ENCODE measurements around the gene HHLA2.
"Not testable (repeated sequence)": the region's sequence is repeated elsewhere in the genome, so short reads cannot be mapped to it uniquely, and the experiment has no call there.

Gene HHLA2

DNA sequence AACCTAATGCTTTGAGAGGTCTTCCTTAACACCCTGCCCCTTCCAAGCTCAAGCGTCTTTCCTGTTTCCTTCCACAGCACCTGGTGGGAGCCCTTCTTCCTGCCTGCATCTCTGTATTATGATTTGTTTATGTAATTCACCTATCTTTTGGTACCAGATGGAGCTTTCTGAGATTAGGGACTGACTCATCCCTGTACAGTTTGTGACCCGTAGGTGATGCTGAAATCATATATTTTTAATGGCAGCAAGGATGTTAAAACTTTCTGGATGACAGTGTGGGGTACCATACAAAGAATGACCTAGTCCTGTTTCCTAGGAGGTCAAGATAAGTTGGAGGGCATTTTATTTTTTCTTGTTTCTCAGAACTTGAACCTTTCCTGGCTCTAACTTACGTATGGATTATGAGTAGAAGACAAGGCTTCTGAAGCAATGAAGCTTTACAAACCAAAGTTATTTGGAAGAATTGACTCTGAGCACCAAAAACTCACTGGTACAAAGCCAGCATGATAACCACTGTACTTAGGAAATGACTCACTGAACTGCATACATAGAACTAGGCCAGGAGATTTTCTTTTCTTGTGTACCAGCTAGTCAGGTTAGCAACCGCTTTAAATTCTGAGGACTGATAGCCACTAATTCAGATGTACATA, 46.6 kb downstream of the HHLA2 start:
- DNase-seq (ENCODE audit: low read depth) = no peak

DNA sequence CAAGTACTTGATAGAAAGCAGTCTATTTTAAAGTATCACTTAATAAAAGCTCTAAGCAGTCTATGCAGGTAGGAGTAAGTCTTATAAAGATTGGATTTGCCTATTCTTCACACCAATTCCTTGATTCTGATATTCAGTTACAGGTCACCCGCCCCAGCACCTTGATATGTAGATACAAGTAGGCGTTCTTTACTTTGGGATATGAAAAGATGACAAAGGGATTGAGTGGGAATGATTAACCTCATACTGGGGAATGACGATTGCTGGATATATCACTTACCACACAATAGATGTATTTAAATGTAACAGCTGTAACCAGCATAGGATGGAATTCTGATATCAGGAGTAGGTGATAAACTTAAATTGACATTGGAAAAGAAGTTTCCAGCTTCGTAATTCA, 47.1 kb downstream of the HHLA2 start:
- no peak for DNase-seq (ENCODE audit: low read depth)

DNA sequence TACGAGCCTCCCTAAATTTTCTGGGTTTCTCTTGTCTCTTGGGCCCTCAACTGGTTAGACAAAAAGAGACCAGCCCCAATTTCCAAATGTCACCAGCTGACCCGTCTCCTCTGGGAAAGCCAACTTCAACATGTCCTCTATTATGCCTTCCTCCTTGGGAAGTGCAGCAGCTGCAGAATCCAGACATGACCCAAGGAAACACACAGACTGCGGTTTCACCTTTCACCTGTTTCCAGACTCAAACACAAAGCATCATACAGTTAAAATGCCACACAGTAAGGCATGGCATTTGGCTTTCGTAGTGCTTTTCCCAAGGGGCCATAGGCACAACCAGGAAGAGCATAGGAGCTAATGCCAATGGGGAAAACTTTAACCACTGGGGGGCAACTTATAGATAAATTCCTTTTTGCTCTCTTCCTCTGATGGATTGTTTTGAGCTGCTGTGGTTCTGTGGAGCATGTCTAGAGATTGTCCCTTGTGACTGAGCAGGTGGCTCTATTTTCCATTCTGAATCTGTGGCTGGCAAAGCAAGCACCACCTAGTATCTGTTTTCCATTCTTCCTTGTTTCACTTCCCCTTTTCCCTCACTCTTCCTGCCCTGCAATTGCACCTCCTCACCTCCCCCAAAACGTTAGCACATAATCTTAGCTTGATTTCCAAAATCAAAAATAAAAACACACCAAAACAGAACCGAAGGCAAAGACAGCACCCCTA, 49.3 kb downstream of the HHLA2 start:
- DNase-seq (ENCODE audit: low read depth) = no peak

DNA sequence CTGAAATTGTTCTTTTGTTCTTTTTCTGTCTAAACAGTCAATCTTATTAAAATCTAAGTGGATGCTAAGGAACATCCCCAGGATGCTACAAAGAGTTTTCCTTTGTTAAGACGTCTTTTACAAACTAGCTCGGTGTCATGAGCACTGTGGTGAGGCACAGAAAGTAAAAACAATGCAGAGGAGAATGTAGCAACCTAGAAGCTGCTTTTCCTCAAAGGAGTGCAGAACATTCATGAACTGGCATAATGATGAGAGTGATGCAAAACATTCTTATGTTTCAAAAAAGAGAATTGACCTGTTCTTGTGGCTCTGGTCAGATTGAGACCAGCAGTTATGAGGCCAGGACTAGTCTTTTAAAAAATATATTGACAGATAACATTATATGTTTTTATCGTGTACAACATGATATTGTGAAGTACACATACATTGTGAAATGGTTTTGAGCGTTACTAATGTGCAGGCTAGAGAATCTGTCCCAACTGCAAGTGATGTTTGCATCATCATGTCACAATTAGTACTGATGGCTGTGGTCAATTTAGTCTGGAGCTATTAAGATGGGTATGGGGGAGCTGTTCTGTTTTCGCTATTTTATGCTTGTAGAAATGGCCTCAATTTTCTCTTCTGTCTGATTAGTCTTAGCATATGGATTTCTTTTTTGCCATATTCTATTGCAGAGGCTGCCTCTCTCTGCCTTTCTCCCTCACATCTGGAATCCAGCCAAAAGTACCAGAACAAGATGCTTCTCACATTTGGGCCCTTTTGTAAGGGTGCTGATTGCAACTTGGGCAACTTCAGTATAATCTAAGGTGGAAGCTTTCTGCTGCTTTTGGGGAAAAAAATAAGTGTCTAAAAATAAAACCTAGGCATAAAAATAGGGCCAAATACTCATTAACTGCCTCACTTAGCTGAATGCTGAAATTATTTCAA, 50.2 kb downstream of the HHLA2 start:
- DNase-seq (ENCODE audit: low read depth) = no peak

DNA sequence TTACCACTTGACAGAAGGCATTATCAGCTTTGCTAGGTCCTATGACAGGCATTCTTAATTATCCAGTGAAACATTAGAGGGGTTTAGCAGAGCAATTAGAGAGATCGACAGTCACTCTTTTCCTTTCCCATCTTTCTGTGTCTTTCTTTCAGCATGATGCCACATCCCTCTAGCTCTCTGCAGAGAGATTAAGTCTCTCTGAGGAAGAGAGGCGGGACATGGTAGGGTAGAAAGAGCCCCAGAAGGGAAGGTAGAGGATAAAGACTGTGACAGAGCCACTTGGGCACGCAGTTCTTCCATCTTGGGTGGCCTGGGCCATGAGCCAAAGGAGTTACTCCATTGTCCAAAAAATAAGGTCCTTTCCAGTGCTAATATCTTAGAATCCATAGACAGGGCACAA, 55.8 kb downstream of the HHLA2 start:
- DNase-seq (ENCODE audit: low read depth) = no peak

DNA sequence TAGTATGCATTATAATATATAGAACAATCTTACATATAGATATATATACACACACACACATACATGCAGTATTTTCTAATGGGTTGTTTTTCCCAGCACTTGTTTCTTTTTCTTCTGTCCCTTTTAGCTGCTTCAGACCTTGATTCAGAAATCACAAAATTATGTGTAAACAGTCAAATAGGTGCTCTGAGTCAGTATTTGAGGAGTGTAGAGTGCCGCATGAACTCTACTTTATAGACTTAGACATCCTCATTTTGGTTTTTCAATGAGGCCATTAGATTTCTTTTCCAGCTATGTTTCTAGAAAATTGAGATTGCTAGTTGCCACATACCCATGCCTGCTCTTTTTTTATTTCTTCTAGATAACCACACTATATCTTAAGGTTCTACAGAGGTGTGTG, 58.2 kb downstream of the HHLA2 start:
- DNase-seq (ENCODE audit: low read depth) = no peak

DNA sequence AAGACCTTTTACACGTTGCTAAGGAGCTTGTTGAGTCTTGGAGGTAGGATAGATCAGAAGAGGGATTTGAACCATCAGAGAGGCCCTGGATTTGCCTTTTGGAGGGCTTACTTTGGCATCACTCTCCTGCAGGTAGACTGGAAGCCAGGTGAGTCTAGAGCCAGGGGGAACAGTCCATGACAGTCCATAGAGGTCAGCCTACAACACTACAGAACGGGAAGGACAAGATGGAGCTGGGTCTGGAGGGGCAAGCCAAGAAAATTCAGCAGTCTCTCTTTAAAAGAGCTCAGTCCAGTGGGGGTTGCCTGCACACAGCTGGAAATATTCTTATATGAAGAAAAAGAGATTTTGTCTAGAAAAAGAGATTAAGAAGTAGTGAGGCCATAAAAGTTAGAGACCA, 60.7 kb downstream of the HHLA2 start:
- DNase-seq (ENCODE audit: low read depth) = no peak

DNA sequence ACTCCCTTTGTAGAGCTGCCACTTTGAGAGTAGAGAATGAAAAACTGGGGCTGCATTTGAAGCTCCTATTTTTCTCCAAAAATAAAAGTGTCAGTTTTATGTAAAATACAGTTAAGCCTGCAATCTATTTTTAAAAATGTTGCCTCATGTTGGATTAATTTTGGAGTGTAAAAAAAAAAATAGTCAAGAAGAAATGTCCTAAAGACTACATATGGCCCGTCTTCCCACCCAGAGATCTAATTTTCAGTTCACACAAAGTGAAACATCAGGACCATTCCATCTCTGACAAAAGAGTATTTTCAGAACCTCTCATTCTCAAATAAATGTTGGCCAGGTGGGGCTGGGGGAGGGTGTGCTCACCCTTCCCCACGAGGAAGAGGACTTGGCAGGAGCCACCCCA, 62.7 kb downstream of the HHLA2 start:
- DNase-seq (ENCODE audit: low read depth) = no peak

DNA sequence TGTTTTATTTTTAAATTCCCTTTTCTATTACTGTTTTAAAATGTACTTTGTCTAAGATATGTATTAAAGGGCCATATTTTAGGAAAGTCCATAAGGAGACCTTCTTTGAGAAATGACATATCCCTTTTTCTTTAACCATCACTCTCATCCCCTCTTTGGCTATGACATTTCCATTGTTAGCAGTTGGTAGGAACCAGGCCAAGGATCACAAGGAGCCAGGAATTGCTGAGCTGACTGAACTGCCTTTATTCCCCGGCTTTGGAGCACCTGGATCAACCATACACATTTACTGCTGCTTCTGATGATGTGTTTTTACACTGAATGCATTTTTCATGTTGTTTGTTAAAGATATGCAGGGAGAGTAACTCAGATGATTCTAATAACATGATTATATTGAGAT, 79.7 kb downstream of the HHLA2 start:
- no peak for DNase-seq (ENCODE audit: low read depth)

DNA sequence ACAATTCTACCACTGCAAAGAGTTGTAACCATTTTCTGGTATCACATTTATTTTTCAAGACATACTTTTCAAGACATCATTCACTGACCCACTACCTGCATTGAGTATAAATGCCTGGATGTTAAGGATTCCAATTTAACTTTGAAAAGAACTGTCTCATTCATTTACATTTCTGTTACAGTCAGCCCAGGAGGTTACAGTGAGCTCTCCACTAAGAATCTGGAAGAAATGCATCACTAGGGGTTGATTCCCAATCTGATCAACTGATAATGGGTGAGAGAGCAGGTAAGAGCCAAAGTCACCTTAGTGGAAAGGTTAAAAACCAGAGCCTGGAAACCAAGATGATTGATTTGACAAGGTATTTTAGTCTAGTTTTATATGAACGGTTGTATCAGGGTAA, 81.0 kb downstream of the HHLA2 start:
- no peak for DNase-seq (ENCODE audit: low read depth)

DNA sequence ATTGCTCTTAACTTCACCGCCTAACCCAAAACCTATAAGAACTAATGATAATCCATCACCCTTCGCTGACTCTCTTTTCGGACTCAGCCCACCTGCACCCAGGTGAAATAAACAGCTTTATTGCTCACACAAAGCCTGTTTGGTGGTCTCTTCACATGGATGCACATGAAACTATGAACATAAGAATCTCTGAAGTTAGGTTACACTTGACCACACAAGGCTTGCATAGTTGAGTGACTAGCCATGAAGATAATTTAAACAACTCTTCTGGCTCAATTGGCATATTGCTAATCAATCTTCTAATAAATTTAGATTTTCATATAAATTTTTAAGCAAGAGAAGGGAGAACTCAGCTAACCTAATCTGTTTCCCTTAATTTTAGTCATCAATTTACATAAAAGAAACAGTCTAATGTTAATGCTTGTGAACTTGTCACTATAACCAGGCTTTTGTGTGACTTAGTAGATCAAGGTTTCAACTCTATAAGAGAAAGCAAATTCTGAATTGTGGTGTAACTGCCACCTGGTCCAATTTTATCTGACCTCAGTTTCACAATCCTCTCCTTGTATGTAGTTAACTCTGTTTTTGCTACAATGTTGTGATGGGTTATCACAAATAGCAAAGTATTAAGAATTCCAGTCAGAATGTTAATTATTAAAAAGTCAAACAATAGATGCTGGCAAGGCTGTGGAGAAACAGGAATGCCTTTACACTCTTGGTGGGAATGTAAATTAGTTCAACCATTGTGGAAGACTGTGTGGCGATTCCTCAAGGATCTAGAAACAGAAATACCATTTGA, 82.0 kb downstream of the HHLA2 start:
- DNase-seq (ENCODE audit: low read depth) = no peak

DNA sequence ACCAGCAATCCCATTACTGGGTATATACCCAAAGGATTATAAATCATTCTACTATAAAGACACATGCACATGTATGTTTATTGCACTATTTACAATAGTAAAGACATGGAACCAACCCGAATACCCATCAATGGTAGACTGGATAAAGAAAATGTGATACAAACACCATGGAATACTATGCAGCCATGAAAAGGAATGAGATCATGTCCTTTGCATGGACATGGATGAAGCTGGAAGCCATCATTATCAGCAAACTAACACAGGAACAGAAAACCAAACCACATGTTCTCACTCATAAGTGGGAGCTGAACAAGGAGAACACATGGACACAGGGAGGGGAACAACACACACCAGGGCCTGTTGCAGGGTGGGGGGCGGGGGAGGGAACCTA, 82.6 kb downstream of the HHLA2 start:
- not testable (repeated sequence) for DNase-seq (ENCODE audit: low read depth)

DNA sequence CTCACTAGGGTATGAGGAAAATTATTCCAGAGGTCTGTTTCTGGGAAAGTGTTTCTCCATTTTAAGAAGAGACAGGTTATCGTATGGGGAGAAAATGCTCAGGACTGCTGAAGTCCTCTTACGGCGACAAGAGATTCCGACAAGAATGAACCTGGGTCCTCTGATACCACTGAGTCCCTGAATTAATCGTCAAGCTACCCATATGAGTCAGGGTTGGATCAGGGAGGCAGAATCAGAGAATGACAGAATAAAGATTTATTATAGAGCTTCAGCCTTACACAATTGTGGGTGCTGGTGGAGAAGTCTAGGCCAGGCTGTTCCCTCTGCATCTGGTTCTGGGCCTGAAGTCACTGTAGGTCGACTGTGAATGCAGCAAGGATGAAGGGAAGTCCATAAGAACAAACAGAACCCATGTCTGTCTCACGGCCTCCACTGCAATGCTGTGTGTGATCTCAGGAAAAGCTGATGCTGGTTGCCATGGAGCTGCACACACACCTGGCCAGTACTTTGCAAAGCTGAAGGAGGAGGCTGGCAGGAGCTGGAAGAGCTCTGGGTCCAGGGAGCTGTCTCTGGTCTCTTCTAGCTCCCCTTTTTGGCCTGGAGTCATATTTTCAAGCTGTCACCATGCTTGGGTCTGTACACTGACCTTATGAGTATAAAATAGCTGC, 83.9 kb downstream of the HHLA2 start:
- DNase-seq (ENCODE audit: low read depth) = no peak

DNA sequence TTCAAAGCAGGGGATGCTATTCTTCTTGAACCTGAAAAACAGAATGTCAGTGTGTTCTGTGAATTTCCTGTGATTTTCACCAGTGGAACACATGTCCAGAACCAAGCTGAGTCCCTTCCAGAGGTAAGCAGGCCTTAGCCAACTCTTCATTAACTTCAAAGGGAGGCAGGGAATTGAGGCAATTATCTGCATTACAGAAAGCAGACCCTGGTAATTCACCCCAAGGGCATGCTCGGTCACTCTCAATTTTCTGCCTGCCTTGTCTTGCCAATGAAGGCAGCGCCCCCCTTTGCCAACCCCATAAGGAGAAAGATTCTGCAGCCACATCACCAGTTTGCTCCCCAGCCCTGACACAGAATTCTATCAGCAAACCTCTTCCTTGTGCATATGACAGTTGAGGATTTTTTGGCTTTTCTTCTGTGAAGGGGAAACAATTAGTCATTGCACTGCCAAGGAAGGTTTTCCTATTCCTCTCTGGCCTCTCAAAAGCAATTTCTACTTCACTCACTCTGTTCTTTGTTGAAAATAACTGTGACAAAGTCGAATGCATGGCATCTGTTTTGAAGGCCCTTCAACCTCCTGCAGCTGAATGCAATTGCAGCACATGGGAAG, 85.3 kb downstream of the HHLA2 start:
- no peak for DNase-seq (ENCODE audit: low read depth)

DNA sequence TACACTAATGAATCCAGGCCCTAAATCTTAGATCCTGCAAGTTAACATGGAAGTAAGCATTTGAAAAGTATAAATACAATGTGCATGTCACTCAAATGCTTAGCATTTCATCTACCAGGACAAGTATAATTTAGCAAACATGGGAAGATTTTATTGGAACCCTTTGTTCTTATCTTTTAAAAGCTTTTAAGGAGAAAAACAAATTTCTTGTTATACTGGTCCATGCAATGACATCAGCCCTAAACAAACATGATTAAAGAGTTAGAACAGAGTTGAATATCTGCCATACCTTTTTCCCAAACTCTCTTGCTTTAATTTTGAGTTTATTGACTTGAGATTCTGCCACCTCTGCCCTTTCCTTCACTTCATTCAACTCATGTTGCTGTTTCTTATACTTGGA, 87.0 kb downstream of the HHLA2 start:
- DNase-seq (ENCODE audit: low read depth) = no peak

DNA sequence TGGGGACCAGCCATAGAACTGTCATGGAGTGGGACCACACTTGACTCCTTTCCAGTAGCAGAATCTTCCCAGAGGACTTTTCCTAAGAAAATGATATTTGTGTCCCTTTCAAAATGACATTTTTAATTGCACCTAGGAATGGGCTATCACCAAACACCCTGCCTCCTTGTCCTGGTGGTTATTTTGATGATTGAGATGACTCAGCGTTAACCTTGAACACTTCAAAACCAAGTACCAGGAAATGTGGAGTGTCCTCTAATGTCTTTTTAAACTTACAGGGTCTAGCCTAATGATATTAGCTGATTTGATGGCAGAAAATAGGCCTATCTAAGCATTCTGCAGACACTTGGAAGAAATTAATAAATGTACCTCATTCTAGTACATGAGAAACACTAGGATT, 90.7 kb downstream of the HHLA2 start:
- DNase-seq (ENCODE audit: low read depth) = no peak

DNA sequence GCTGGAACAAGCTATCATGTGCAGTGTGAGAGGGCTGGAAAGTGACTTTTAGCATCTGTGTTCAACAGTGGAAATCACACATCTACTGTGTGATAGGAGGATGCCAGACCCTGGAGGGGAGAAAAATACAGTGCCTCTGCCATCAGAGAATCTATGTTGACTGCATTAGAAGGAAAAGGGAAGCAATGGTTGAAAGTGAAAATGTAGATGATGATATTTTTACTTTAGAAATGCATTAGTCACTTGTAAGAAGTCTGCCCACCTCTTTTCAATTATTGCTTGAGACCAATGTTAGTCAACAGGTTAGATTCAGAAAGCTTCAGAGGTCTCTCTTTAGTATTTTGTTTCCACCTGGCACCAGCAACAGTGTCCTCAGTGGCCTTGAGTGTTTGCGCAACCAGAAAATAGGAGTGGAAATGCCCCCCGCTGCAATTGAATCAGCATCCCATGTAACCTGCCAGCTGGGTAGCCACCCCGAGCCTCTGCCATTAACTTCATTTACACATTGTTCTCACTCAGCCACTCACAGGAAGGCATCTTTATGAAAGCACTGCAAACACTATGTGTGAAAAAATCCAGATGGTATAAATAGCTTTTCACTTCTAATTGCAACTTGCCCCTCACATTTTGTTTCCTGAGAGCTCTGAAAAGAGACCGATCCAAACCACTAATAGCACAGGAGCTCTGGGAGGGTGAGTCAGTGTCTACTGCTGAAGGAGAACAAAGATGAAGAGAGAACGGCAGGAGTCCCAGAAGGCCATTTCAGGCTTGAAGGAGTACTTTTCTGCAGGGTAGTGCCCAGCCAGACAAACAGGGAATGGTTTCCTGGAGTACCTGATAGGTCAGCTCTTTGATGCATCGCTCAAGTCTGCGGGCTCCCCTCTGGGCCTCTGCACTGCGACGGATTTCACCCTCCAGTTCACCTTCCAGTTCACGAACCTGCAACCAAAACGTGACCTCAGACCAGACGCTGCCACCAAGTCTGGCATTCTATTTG, 92.1 kb downstream of the HHLA2 start:
- DNase-seq (ENCODE audit: low read depth) = no peak

DNA sequence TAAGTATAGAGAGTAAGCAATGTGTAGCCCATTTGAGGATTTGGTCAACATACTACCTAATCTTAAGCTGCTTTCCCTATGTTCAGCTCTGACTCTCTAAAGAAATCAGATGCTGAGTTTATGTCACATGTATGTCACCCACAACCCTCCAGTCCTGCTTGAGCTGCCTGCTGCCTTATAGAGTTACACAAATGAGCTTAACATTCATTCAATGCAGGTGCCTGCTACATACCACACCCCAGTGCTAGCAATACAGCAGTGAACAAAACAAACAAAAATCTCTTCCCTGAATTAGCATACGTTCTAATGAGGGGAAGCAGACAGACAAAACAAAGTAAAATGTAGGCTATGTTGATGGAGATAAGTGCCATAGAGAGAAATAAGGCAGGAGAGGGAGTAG, 93.0 kb downstream of the HHLA2 start:
- DNase-seq (ENCODE audit: low read depth) = no peak

DNA sequence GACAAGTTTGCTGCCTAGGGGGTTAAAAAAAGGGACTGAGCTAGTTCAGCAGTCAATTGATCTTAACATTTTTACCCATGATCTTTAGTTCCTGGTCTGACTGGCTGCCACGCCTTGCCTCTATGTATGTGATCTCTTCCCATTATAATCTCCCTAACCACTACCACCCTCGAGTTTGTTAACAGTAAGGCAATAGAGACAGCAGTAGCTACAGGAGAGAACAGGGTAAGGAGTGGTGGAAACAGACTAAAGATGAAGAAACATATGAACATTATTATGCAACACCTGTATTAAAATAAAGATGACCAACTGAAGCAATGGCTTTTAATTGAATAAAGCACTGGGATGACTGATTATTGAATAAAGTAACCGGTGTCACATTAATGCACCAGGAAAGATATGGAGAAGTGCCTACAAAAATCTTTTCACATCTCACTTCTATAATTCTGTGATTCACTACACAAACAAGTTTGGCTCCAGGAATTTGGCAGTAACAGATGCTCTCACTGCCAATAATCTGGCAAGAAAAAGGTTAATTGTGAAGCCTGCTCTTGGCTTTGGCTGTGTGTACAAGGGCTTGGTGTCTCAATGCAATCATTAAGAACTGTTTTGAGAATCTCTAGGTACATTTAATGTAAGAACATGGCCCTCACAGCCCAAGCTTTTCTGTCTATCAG, 95.7 kb downstream of the HHLA2 start:
- DNase-seq (ENCODE audit: low read depth) = no peak
